Measurements from ENCODE around the gene KIAA1210.
A peak's percentile ranks its signal among the peaks of the same experiment; 100 is the strongest.

KIAA1210 gene

GRCh38 chrX:119063428-119063827, 64.2 kb downstream of the KIAA1210 start:
- in situ Hi-C loops (cut with HindIII; ENCODE audit: low sequenced_read_pairs), result no loop called here
- no peak overlapping the region for H3K4me3 ChIP-seq (ENCODE audit: low read depth, low read length)
- DNase-seq (ENCODE audit: low read depth, low spot score), result no peak
- TF ChIP-seq CTCF (IDR thresholded peaks at IDR 0.05; ENCODE audit: low read depth, low read length), result no peak

GRCh38 chrX:119062750-119063374, 64.8 kb downstream of the KIAA1210 start:
- in situ Hi-C loops (cut with HindIII; ENCODE audit: low sequenced_read_pairs), result no loop called here

GRCh38 chrX:119055687-119056086, 71.9 kb downstream of the KIAA1210 start:
- DNase-seq (ENCODE audit: low read depth, low spot score), result no peak
- no peak for TF ChIP-seq CTCF (IDR thresholded peaks at IDR 0.05; ENCODE audit: low read depth, low read length)
- no peak overlapping the region for H3K4me3 ChIP-seq (ENCODE audit: low read depth, low read length)
- in situ Hi-C loops (cut with HindIII; ENCODE audit: low sequenced_read_pairs), result no loop called here

More at GRCh38 chrX:119062750-119063374, 64.8 kb downstream of the KIAA1210 start:
- DNase-seq (ENCODE audit: low read depth, low spot score), result peak; percentile 36
- no peak overlapping the region for H3K4me3 ChIP-seq (ENCODE audit: low read depth, low read length)
- TF ChIP-seq CTCF (IDR thresholded peaks at IDR 0.05; ENCODE audit: low read depth, low read length), result no peak

GRCh38 chrX:119045884-119046283, 81.7 kb downstream of the KIAA1210 start:
- TF ChIP-seq CTCF (IDR thresholded peaks at IDR 0.05; ENCODE audit: low read depth, low read length), result no peak
- no peak overlapping the region for H3K4me3 ChIP-seq (ENCODE audit: low read depth, low read length)
- no peak for DNase-seq (ENCODE audit: low read depth, low spot score)
- in situ Hi-C loops (cut with HindIII; ENCODE audit: low sequenced_read_pairs), result no loop called here

- TF ChIP-seq CTCF (IDR thresholded peaks at IDR 0.05; ENCODE audit: low read depth, low read length), result no peak
- in situ Hi-C loops (cut with HindIII; ENCODE audit: low sequenced_read_pairs), result no loop called here
- no peak for DNase-seq (ENCODE audit: low read depth, low spot score)
- no peak overlapping the region for H3K4me3 ChIP-seq (ENCODE audit: low read depth, low read length)
These were observed 84.6 kb downstream of the KIAA1210 start for GRCh38 chrX:119042996-119043395.

GRCh38 chrX:119042040-119042439, 85.6 kb downstream of the KIAA1210 start:
- no peak for TF ChIP-seq CTCF (IDR thresholded peaks at IDR 0.05; ENCODE audit: low read depth, low read length)
- in situ Hi-C loops (cut with HindIII; ENCODE audit: low sequenced_read_pairs), result no loop called here
- H3K4me3 ChIP-seq (ENCODE audit: low read depth, low read length), result no peak overlapping the region
- DNase-seq (ENCODE audit: low read depth, low spot score), result no peak

All from astrocyte of the spinal cord (primary cell).